Erythroblast (primary cell): ENCODE measurements around the gene KLHL29.

ENCODE experiments used
- DNase-seq, 2 experiments: peaks; one replicate each; lab custom pipeline; 2025; lab: John Stamatoyannopoulos, UW
- GATA1 ChIP-seq: IDR thresholded peaks from 2 replicates; pipeline ENCODE4 v1.6.1; 2011; ENCODE audit warnings: low read depth, mild to moderate bottlenecking, control low read depth, low read length, moderate library complexity
- POLR2A ChIP-seq: IDR thresholded peaks from 2 replicates; pipeline ENCODE4 v1.6.1; 2011; ENCODE audit warnings: mild to moderate bottlenecking, low read length

Gene KLHL29

DNA sequence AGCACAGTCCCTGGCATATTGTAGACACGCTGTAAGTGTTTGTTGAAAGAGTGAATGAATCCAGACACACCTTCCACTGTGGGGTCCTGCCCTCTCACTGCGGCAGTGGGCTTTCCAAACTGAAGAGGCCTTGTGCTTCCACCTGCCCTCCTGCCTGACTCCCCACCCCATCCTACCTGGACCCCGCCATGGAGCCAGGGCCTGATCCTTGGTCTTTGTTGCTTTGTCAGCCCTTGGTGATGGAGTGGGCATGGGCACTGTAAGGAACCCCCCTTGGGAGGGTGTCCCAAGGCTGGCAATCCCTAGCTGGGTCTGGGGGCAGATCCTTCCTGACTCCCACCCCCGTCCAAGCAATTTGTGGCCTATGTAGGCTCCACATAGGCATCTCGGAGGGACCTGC lies 33.1 kb downstream of the KLHL29 start:
- no peak for DNase-seq
- no peak for TF ChIP-seq POLR2A
- no peak for TF ChIP-seq GATA1

DNA sequence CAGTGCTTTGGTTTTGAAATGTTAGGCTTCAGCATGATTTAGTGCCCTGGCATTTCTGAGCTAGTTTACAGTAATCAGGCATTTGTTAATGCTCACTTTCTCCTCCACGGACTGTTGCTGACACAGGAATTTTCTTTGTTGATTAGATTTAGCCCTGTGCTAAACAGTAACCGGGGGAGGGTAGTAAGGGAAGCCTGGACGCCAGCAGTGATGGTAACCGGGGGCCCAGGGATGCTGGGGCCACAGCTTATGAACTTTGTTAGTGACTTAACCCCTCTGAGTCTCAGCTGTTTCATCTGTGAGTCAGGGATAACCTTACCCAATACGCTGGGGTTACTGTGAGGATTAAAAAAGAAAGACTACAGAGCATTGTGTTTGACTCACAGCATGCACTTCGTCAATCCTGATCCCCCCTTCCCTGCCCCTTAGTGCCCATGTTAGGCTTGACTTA lies 33.5 kb downstream of the KLHL29 start:
- no peak for DNase-seq
- TF ChIP-seq POLR2A (no peak), GATA1 (no peak)

DNA sequence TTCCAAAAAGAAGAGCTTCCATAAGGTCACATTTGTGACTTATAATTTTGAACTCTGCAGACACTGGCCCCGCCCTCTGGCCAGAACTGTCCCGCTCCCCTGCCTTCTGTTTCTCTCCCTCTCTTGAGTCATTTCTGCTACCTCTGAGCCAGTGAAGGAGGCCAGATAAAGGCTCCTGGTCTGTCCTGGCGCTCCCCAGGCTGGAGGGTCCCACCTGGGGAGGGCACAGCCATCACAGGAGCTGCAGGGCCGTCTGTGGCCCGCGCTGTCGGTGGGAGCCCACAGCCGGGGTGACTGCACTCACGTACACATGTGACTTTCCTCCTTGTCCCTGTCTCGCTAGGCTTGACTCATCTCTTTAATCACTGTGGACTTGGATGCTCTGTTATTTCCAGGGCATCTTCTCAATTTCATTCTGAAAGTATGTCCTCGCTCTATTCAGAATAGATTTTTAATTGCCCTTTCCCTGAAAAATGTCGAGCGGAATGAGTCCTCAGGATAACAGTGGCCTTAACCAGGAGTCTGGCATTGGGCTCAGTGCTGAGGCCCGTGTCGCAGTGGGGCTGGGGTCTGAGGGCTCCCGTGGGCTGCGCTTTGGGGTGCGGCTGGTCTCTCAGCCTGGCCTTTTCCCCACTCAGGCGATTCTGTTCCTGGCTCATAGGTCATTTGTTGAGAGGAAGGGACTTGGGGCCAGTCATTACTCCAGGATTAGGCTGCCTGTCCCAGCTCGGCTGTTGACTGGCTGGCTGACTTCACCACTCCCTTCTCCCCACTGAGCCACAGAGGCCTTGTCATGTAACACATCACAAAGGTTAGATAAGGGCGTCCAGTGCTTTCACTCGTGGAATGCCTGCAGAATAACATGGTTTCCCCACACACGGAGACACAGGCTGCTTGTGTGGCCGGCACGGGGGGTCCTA lies 34.5 kb downstream of the KLHL29 start:
- TF ChIP-seq POLR2A: no peak
- TF ChIP-seq GATA1: no peak
- DNase-seq: no peak

DNA sequence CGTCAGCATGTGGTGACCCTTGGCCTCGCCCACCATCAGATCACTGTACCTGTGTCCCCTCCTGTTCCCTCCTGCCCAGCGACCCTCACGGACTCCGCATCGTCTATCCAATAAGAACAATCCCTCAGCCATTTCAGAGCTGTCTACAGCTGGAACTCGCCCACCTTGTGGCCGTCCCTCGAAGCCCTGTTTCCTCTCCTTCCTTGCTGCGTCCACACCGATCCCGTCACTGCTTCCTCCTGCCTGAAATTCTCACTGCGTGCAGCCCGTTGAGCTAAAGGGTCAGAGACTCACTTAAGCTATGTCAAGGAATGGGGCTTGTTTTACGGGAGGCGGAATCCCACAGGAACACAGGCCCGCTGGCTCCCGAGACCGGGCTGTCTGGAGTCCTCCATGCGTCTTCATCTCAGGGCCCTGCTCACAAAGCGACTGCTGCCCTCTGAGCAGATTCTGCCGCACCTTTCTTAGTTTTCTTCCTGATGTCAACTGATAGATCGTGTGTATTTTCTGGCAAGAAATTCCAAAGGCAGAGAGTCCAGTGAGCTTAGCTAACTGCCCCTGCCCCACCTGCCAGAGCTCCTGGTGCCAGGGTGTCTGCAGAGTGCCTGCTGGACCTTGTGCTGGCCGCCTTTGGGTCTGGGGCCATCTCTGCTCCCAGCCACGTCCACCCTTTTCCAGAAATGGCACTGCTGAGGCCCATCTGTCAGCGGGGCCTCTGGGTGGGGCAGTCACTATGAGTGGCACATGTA lies 35.3 kb downstream of the KLHL29 start:
- no peak for TF ChIP-seq POLR2A
- no peak for TF ChIP-seq GATA1
- DNase-seq: no peak

DNA sequence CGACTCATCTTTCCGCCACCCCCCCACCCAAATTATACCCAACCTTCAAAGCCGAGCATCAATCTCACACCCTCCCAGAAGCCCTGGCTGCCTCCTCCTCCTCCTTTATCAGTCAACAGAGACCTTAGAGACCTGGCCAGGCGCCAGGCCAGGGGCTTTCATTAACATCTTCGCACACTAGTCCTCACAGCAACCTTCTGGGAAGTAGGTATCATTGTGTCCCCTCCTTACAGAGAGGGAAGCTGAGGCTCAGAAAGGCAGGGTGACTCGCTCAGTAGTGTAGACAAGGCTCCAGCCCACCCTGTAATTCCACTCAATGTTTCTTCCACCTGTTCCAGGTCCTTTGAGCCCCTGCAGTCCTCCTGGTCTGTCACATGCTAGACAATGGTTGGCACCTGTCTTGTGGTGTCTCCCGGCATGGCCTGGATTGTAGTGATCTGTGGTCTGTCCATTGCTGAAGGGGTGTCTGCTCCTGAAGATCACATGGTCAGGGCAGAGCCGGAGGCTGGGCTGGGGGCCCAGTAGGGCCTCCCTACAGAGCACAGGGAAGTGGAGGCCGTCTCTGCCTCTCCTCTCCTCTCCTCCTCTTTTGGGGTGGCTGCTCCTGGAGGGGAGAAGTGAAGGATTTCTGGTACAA lies 36.0 kb downstream of the KLHL29 start:
- no peak for DNase-seq
- TF ChIP-seq POLR2A: no peak
- no peak for TF ChIP-seq GATA1

DNA sequence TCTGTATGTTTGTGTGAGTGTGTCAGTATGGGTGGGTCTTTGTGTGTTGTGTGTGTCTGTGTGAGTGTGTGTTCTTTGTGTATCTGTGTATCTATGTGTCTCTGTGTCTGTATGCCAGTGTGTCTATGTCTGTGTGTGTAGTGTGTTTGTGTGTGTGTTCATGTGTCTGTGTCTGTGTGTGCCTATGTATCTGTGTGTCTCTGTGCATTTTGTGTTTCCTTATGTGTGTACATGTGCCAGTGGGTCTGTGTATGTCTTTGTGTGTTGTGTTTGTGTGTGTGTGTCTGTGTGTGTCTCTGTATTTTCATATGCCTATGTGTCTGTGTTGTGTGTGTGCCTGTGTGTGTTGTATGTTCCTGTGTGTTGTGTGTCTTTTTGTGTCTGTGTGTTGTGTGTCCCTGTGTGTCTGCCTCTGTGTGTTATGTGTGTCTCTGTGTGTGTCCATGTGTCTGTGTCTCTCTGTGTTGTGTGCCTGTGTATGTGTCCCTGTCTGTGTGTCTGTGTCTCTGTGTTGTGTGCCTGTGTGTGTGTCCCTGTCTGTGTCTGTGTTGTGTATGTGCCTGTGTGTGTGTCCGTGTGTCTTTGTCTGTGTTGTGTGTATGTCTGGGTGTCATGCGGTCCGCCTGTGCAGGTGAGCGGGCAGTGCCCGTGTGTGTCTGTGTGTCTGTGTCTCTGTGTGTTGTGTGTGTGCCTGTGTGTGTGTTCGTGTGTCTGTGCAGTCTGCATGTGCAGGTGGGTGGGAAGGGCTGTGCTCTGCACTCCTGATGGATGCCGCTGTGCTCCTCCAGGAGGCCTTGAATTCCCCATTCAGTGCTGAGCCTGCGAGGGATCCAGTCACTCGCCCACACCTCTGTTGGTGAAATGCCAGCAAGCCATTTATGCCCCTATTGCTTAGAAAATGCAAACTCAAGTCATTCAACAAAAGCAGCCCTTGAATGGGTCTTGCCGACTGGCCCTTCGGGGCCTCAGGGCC lies 37.4 kb downstream of the KLHL29 start:
- TF ChIP-seq GATA1 (no peak), POLR2A (no peak)
- no peak for DNase-seq

DNA sequence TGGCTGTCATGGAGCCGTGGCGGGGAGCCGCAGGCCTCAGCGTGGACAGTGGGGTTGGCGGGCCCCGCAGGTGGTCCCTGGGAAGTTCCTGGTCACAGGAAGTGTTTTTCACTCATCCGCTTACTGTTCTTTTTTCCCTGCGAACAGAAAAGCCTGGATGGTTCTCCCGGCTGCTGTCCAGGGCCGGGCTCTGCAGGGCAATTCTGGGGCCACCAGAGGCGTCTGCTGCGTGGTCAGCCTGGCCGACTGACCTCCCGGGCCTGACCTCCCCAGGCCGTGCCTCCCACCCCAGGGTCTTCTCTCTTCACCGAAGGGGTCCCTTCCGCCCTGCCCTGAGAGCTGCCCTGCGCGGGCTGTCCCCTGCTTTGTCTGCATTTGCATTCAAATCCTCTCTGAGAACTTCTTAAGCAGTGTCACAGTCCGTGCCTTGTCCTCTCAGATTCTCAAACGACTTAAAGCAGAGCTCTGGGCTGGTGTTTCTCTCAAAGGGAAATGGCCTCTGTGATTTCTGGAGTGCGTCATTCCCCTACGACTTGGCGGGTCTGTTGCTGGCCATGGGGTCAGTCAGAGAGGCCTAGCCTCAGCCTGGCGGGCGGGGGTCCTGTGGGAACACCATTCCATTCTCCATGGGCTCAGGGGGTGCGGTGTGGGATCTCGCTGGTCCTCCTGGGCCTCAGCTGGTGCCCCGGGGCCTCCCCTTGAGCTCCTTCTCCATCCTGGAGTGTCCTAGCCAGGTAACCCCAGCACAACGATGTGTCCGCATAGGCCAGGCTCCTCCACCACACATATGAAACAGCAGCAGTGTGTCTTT lies 38.3 kb downstream of the KLHL29 start:
- no peak for TF ChIP-seq POLR2A
- no peak for TF ChIP-seq GATA1
- DNase-seq: no peak

DNA sequence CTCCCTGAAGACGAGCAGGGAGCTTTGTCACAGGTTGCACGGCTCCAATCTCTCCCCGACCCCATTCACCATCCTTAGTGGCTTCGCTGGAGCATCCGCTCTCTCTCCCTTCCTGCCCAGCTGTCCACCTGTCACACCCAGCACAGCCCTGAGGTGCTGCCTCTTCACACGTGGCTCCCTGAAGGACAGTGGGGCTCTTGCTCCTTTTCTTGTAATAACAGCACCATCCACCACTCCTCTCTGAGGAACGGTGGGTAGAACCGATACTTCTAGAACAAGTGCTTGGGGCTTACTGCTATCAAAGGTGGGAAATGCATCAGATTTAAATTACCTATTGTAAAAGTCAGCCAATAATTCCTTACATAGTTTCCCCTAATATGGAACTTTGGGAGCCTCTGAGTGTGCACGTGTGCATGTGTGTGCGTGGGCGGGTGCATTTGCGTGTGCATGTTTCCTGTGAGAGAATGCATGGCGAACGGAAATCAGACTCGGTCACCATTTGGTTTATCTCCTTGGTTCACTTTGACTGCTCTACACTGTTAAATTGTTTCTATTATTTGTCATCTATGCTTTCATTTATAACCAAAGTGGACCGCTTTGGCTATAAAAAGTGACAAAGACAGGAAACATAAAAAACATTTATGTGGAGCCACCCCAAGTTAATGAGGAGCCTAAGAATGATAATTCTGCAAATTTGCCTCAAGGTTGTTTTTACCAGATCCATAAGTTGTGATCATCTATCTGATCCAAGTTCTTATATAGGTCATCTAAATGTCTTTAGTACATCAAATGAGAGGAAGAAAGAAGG lies 39.1 kb downstream of the KLHL29 start:
- no peak for TF ChIP-seq POLR2A
- TF ChIP-seq GATA1: no peak

DNA sequence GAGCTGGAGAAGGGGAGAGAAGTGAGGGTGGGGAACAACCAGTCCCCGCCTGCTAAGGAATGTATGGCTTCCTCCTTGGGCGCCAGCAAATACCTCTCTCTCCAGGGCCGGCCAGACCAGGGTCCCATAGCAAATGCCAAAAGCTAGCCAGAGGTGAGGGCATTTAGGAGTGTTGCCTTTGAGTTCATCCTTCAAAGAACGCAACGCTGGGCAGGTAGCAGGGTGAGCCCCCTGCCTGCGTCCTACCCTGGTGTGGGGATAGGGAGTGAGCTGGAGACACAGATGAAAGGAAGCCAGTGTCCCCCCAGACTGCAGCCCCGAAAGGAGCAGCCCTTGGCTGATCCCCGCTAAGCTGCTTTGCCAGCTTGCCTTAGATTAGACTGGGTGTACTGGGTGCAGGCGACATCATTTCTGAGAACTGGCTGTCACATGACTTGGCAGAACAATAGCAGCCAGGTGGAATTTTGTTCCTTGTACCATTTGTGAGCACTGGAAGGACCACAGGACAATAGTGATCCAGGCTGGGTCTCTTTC lies 40.4 kb downstream of the KLHL29 start:
- TF ChIP-seq GATA1 (no peak), POLR2A (no peak)
- DNase-seq: no peak

More for the DNA sequence above, 39.1 kb downstream of the KLHL29 start:
- no peak for DNase-seq

DNA sequence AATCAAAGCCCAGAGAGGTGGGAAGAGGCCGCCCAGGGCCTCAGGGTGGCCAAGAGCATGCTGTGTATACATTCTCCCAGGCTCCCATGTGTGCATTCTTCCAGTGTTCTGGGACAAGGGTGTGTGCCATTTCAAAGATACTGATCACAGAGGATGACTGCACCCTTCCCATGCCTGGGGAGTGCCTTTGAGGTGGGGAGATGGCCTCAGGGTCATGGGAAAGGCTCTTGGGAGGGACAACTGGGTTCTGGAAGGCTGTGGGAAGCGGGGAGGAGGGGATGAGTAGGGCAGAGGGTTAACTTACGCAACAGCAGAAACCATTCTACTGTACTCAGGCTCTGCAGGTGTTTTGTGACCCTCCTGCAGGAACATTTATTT lies 40.9 kb downstream of the KLHL29 start:
- TF ChIP-seq POLR2A (no peak), GATA1 (no peak)
- DNase-seq: no peak
